ENCODE data around the gene KCNQ2.

Gene KCNQ2

GRCh38 chr20:63365601-63366389 is 106.7 kb downstream of the KCNQ2 start:
- no peak for DNase-seq

- DNase-seq: no peak
Measured at GRCh38 chr20:63364801-63365585, 107.5 kb downstream of the KCNQ2 start.

GRCh38 chr20:63363981-63364561 is 108.4 kb downstream of the KCNQ2 start:
- DNase-seq: no peak

- DNase-seq: no peak
Measured at GRCh38 chr20:63363013-63363957, 109.2 kb downstream of the KCNQ2 start.

GRCh38 chr20:63362436-63363009 is 109.9 kb downstream of the KCNQ2 start:
- no peak for DNase-seq

- no peak for DNase-seq
Measured at GRCh38 chr20:63361519-63362435, 110.7 kb downstream of the KCNQ2 start.

- no peak for DNase-seq
Measured at GRCh38 chr20:63360850-63361518, 111.5 kb downstream of the KCNQ2 start, which contains the start of gene CHRNA4. TSS of gene CHRNA4 (minus strand) at chr20:63361349. CDS start at chr20:63361165, 184 bp downstream.

GRCh38 chr20:63359937-63360849 is 112.3 kb downstream of the KCNQ2 start:
- no peak for DNase-seq

- no peak for DNase-seq
Measured at GRCh38 chr20:63359164-63359934, 113.1 kb downstream of the KCNQ2 start.

GRCh38 chr20:63357921-63358905 is 114.2 kb downstream of the KCNQ2 start:
- no peak for DNase-seq

- no peak for DNase-seq
Measured at GRCh38 chr20:63356931-63357879, 115.2 kb downstream of the KCNQ2 start.

- DNase-seq: no peak
Measured at GRCh38 chr20:63356511-63356910, 115.9 kb downstream of the KCNQ2 start.

- DNase-seq: no peak
Measured at GRCh38 chr20:63355781-63356295, 116.6 kb downstream of the KCNQ2 start.

- DNase-seq: no peak
Measured at GRCh38 chr20:63354636-63355350, 117.7 kb downstream of the KCNQ2 start.

- no peak for DNase-seq
Measured at GRCh38 chr20:63352811-63353221, 119.6 kb downstream of the KCNQ2 start.

All from NCI-H446 treated with DMSO at 0.1 percent for 48 hours (cell line).